Vagina (tissue), 2 donors: ENCODE results near the gene BUB3.

Experiments used
- POLR2A ChIP-seq, 2 donors: fragments of 450-650 bp; IDR thresholded peaks; one replicate each; pipeline ENCODE4 v1.6.1; 2017; ENCODE audit warnings: antibody characterized with exemption in 2 of 2, mild to moderate bottlenecking in 2 of 2, moderate library complexity in 2 of 2
- POLR2AphosphoS5 ChIP-seq, 2 donors: sonication (generic); formaldehyde crosslinking; IDR thresholded peaks; one replicate each; pipeline ENCODE4 v1.9.0; 2017; ENCODE audit warnings: antibody characterized with exemption in 2 of 2, mild to moderate bottlenecking in 2 of 2, low read depth in 1 of 2; ENCODE audit not compliant: insufficient read depth in 1 of 2
- TF ChIP-seq, protein P1 (sequence below), 3 experiments: fragments of 450-650 bp in 2 of 3; fragments of 200-600 bp in 1 of 3; sonication (generic) in 1 of 3; IDR thresholded peaks; one replicate each; pipeline ENCODE4 v1.5.1; 2017 to 2019; ENCODE audit warnings: antibody characterized with exemption in 3 of 3, mild to moderate bottlenecking in 2 of 3, moderate library complexity in 2 of 3

- no peak for TF ChIP-seq POLR2A (IDR thresholded peaks at IDR 0.05)
- no peak for TF ChIP-seq POLR2AphosphoS5 (IDR thresholded peaks at IDR 0.05; ENCODE audit: insufficient read depth in 1 of 2, low read depth in 1 of 2)
- TF ChIP-seq, protein P1, sequence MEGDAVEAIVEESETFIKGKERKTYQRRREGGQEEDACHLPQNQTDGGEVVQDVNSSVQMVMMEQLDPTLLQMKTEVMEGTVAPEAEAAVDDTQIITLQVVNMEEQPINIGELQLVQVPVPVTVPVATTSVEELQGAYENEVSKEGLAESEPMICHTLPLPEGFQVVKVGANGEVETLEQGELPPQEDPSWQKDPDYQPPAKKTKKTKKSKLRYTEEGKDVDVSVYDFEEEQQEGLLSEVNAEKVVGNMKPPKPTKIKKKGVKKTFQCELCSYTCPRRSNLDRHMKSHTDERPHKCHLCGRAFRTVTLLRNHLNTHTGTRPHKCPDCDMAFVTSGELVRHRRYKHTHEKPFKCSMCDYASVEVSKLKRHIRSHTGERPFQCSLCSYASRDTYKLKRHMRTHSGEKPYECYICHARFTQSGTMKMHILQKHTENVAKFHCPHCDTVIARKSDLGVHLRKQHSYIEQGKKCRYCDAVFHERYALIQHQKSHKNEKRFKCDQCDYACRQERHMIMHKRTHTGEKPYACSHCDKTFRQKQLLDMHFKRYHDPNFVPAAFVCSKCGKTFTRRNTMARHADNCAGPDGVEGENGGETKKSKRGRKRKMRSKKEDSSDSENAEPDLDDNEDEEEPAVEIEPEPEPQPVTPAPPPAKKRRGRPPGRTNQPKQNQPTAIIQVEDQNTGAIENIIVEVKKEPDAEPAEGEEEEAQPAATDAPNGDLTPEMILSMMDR (IDR thresholded peaks at IDR 0.05) = no peak
Measured at GRCh38 chr10:123143162-123143824, 10.9 kb upstream of the BUB3 start.
